DND-41 (cell line): Measurements from ENCODE around the gene MTHFD1.

Source experiments
- ATAC-seq: fragments of 200-7000 bp; cut with Tn5 transposase; 3 replicates; pipeline ENCODE4 v1.9.1; 2021; ENCODE audit warnings: low read depth; ENCODE audit not compliant: insufficient read depth
- DNase-seq: peaks from one replicate; pipeline ENCODE4 v3.0.0-alpha.2; 2020
- H2AFZ ChIP-seq: 2 replicates; pipeline ENCODE4 v1.6.0; 2012; ENCODE audit warnings: low read depth, low read length
- H3K27ac ChIP-seq: 2 replicates; pipeline ENCODE4 v1.5.1; 2012; ENCODE audit warnings: low read length, inconsistent platforms
- H3K27me3 ChIP-seq: fragments of 200-600 bp; sonication (generic); 2 replicates; pipeline ENCODE4 v1.6.0; 2012; ENCODE audit warnings: low read length, mild to moderate bottlenecking, inconsistent platforms; ENCODE audit not compliant: insufficient read depth, poor library complexity
- H3K36me3 ChIP-seq: 2 replicates; pipeline ENCODE4 v1.5.1; 2012; ENCODE audit warnings: low read length, inconsistent platforms; ENCODE audit not compliant: insufficient read depth
- H3K4me1 ChIP-seq: 2 replicates; pipeline ENCODE4 v1.5.1; 2012; ENCODE audit warnings: mild to moderate bottlenecking, low read length; ENCODE audit not compliant: insufficient read depth
- H3K4me2 ChIP-seq: 2 replicates; pipeline ENCODE4 v1.6.0; 2012; ENCODE audit warnings: mild to moderate bottlenecking, moderate library complexity, low read length, inconsistent platforms; ENCODE audit not compliant: insufficient read depth
- H3K4me3 ChIP-seq, 2 experiments: fragments of 200-600 bp in 1 of 2; shearing (Covaris generic) in 1 of 2; 2 replicates each; pipeline ENCODE4 v1.5.1; 2012 to 2016; ENCODE audit warnings: inconsistent platforms in 2 of 2, low read length in 2 of 2, mild to moderate bottlenecking in 2 of 2, low read depth in 1 of 2, moderate library complexity in 1 of 2
- H3K79me2 ChIP-seq: 2 replicates; pipeline ENCODE4 v1.6.0; 2012; ENCODE audit warnings: low read length, inconsistent platforms; ENCODE audit not compliant: insufficient read depth
- H3K9ac ChIP-seq: 2 replicates; pipeline ENCODE4 v1.6.0; 2012; ENCODE audit warnings: low read depth, mild to moderate bottlenecking, inconsistent platforms, low read length, moderate library complexity
- H3K9me3 ChIP-seq: 2 replicates; pipeline ENCODE4 v1.5.1; 2012; ENCODE audit warnings: low read length, moderate library complexity, mild to moderate bottlenecking, inconsistent platforms; ENCODE audit not compliant: insufficient read depth, severe bottlenecking
- H4K20me1 ChIP-seq: 2 replicates; pipeline ENCODE4 v1.6.0; 2012; ENCODE audit warnings: low read length; ENCODE audit not compliant: insufficient read depth
- EZH2 ChIP-seq: IDR thresholded peaks from 3 replicates; pipeline ENCODE4 v1.6.1; 2012; ENCODE audit warnings: borderline replicate concordance, low read depth, mild to moderate bottlenecking, moderate library complexity, low read length, inconsistent platforms; ENCODE audit not compliant: severe bottlenecking
- TF ChIP-seq, protein P1 (sequence below): IDR thresholded peaks from 2 replicates; pipeline ENCODE4 v1.5.1; 2012; ENCODE audit warnings: borderline replicate concordance, low read length, moderate library complexity, mild to moderate bottlenecking; ENCODE audit not compliant: poor library complexity, severe bottlenecking; ENCODE audit errors: extremely low read depth

MTHFD1 gene

DNA sequence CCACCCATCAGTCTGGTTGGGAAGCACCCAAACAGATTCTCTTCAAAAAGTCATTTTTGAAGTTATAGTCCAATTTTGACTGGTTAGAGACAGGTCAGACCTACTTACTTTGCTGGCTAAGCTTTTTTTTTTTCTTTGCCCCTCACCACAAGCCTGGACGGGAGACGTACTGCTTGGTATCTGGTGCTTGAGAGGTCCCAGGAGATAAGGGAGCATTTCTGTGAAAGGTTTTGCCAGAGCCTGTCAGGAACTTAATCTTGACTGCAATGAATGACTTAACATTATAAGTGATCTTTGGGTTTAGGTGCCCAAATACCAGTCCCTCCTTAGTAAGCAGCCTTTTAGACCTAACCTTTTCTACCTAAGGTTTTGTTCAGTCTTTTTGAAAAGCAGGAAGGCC, 6.3 kb downstream of the MTHFD1 start:
- peaks cover 96% of the 10 kb centered on the region for H3K79me2 ChIP-seq

DNA sequence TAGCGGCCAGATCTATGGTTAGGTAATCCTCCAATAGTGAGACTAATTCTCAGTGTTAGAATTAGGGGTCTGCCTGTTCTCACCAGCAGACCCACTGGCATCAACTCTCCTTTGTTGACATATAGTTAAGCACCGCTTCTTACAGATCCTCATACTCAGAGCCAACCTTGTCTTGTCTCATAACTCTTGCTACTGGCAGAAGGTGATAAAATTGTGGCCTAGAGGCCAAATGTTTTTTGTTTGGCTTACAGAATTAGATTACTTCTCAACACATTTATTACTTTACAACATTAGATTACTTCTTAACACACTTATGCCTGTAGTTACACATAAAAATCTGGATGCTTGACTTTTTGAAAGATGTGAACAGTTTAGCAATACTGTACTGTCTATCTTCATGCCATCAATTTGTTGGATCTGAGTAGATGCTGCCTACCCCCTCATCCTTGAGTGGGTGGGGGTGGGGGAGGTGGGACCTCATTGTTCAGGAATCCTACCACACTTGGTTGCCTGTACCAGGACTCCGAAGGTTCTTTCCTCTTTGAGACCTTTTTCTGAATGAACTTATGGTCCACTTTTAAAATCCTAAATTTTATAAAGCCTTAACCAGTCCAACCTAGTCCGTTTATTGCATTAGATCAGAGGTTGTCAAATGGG, 7.0 kb downstream of the MTHFD1 start:
- H4K20me1 ChIP-seq = peaks cover 43% of the 10 kb centered on the region; the same call in 1 of the 2 replicates

More for the DNA sequence above, 6.3 kb downstream of the MTHFD1 start:
- no peak for DNase-seq
- H3K27ac ChIP-seq = no peak overlapping the region; the same call in 1 of the 2 replicates
- H4K20me1 ChIP-seq = peaks cover 43% of the 10 kb centered on the region; the same call in 1 of the 2 replicates
- no peaks in the 10 kb centered on the region for H3K27me3 ChIP-seq
- H3K9ac ChIP-seq = no peak overlapping the region
- H3K4me1 ChIP-seq = peaks cover 55% of the 10 kb centered on the region
- TF ChIP-seq, protein P1, sequence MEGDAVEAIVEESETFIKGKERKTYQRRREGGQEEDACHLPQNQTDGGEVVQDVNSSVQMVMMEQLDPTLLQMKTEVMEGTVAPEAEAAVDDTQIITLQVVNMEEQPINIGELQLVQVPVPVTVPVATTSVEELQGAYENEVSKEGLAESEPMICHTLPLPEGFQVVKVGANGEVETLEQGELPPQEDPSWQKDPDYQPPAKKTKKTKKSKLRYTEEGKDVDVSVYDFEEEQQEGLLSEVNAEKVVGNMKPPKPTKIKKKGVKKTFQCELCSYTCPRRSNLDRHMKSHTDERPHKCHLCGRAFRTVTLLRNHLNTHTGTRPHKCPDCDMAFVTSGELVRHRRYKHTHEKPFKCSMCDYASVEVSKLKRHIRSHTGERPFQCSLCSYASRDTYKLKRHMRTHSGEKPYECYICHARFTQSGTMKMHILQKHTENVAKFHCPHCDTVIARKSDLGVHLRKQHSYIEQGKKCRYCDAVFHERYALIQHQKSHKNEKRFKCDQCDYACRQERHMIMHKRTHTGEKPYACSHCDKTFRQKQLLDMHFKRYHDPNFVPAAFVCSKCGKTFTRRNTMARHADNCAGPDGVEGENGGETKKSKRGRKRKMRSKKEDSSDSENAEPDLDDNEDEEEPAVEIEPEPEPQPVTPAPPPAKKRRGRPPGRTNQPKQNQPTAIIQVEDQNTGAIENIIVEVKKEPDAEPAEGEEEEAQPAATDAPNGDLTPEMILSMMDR = no peak
- TF ChIP-seq EZH2 = no peak
- no peak overlapping the region for H3K4me3 ChIP-seq
- H3K4me2 ChIP-seq = peak overlapping the region; percentile 17; the same call in 1 of the 2 replicates
- H3K36me3 ChIP-seq = peaks cover 47% of the 10 kb centered on the region
- ATAC-seq = no peak
- H3K9me3 ChIP-seq = no peaks in the 10 kb centered on the region
- H2AFZ ChIP-seq = no peak overlapping the region

DNA sequence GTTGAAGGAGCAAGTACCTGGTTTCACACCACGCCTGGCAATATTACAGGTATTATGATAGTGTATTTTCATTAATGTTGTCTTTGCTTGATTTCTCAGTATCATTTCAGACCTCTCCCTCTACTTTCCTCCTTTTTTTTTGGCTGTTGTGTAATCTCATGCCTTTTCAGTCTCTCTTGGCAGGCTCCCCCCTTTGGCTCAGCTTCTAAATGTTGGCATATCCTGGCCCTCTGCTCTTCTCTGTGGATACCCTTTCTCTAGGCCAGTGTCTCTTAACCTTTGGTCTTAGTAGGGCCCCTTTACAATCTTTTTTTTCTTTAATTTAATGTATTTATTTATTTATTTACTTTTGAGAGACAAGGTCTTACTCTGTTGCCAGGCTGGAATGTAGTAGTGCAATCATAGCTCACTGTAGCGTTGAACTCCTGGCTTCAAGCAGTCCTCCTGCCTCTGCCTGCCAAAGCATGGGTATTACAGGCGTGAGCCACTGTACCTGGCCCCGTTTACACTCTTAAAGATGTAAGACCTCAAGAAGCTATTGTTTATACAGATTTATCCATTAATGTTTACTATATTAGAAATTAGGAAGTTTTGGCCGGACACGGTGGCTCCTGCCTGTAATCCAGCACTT, 12.8 kb downstream of the MTHFD1 start:
- H3K79me2 ChIP-seq = peaks cover 89% of the 10 kb centered on the region
- ATAC-seq (no peak), DNase-seq (no peak)
- no peak overlapping the region for H3K4me2 ChIP-seq
- H3K27ac ChIP-seq = no peak overlapping the region
- peaks cover 20% of the 10 kb centered on the region; the same call in 1 of the 2 replicates for H4K20me1 ChIP-seq
- no peaks in the 10 kb centered on the region for H3K4me1 ChIP-seq
- H3K4me3 ChIP-seq = no peak overlapping the region
- no peak for TF ChIP-seq EZH2
- TF ChIP-seq, protein P1 = no peak
- H3K27me3 ChIP-seq = no peaks in the 10 kb centered on the region
- no peak overlapping the region for H2AFZ ChIP-seq
- no peak overlapping the region for H3K9ac ChIP-seq
- H3K36me3 ChIP-seq = peaks cover 59% of the 10 kb centered on the region
- no peaks in the 10 kb centered on the region for H3K9me3 ChIP-seq

More for the DNA sequence above, 7.0 kb downstream of the MTHFD1 start:
- H3K27ac ChIP-seq = no peak overlapping the region
- H3K36me3 ChIP-seq = peaks cover 52% of the 10 kb centered on the region
- H3K4me2 ChIP-seq = peak overlapping the region; percentile 17; the same call in 1 of the 2 replicates
- no peak overlapping the region for H3K4me3 ChIP-seq
- H3K27me3 ChIP-seq = no peaks in the 10 kb centered on the region
- H3K79me2 ChIP-seq = peaks cover 96% of the 10 kb centered on the region
- peaks cover 48% of the 10 kb centered on the region for H3K4me1 ChIP-seq
- ATAC-seq (no peak), DNase-seq (no peak)
- no peak overlapping the region for H2AFZ ChIP-seq
- H3K9me3 ChIP-seq = no peaks in the 10 kb centered on the region
- H3K9ac ChIP-seq = no peak overlapping the region
- TF ChIP-seq, protein P1 = no peak
- TF ChIP-seq EZH2 = no peak
